DND-41 (cell line): Measurements from ENCODE around the gene SPRY2.

Experiments used
- EZH2 ChIP-seq: IDR thresholded peaks from 3 replicates; pipeline ENCODE4 v1.6.1; 2012; ENCODE audit warnings: borderline replicate concordance, low read depth, mild to moderate bottlenecking, moderate library complexity, low read length, inconsistent platforms; ENCODE audit not compliant: severe bottlenecking
- TF ChIP-seq, protein P1 (sequence below): IDR thresholded peaks from 2 replicates; pipeline ENCODE4 v1.5.1; 2012; ENCODE audit warnings: borderline replicate concordance, low read length, moderate library complexity, mild to moderate bottlenecking; ENCODE audit not compliant: poor library complexity, severe bottlenecking; ENCODE audit errors: extremely low read depth

DNA sequence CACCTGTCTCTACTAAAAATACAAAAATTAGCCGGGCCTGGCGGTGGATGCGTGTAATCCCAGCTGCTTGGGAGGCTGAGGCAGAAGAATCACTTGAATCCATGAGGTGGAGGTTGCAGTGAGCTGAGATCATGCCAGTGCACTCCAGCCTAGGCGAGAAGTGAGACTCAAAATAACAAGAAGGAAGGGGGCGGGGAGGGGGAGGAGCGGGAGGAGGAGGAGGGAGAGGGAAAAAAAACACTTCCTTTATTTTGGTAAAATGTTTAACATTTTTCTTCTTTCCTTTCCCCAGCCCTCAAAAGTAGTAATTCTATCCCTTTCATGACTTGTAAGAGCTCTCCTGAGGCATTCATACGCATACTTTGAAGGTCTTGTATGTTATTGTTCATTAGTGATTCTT is 44.3 kb downstream of the SPRY2 start:
- TF ChIP-seq, protein P1, sequence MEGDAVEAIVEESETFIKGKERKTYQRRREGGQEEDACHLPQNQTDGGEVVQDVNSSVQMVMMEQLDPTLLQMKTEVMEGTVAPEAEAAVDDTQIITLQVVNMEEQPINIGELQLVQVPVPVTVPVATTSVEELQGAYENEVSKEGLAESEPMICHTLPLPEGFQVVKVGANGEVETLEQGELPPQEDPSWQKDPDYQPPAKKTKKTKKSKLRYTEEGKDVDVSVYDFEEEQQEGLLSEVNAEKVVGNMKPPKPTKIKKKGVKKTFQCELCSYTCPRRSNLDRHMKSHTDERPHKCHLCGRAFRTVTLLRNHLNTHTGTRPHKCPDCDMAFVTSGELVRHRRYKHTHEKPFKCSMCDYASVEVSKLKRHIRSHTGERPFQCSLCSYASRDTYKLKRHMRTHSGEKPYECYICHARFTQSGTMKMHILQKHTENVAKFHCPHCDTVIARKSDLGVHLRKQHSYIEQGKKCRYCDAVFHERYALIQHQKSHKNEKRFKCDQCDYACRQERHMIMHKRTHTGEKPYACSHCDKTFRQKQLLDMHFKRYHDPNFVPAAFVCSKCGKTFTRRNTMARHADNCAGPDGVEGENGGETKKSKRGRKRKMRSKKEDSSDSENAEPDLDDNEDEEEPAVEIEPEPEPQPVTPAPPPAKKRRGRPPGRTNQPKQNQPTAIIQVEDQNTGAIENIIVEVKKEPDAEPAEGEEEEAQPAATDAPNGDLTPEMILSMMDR = no peak
- no peak for TF ChIP-seq EZH2
